GM12892 (cell line): ENCODE results near the gene XYLT1.

Experiments
- POLR2A ChIP-seq: IDR thresholded peaks from 2 replicates; pipeline ENCODE4 v1.6.1; 2011; ENCODE audit warnings: low read depth, low read length, control low read depth
- POLR2AphosphoS5 ChIP-seq: IDR thresholded peaks from 2 replicates; pipeline ENCODE4 v1.6.1; 2011; ENCODE audit warnings: low read depth, low read length, control low read depth
- TAF1 ChIP-seq: IDR thresholded peaks from 2 replicates; pipeline ENCODE4 v1.6.1; 2011; ENCODE audit warnings: low read depth, mild to moderate bottlenecking, control low read depth, low read length, borderline replicate concordance

GRCh38 chr16:17367036-17367435, 103.7 kb downstream of the XYLT1 start:
- TF ChIP-seq TAF1: no peak
- TF ChIP-seq POLR2A: no peak
- TF ChIP-seq POLR2AphosphoS5: no peak
